HEK293 (cell line): ENCODE measurements around the gene CLINT1.

Source experiments
- CTCF ChIP-seq: fragments of 450-650 bp; formaldehyde crosslinking; IDR thresholded peaks from 2 replicates; pipeline ENCODE4 v1.5.1; 2016; ENCODE audit warnings: missing biosample characterization, missing genetic modification characterization
- GLIS1 ChIP-seq: fragments of 450-650 bp; formaldehyde crosslinking; IDR thresholded peaks from 2 replicates; pipeline ENCODE4 v1.5.1; 2016; ENCODE audit warnings: missing biosample characterization, missing genetic modification characterization
- ZNF174 ChIP-seq: fragments of 450-650 bp; formaldehyde crosslinking; IDR thresholded peaks from 2 replicates; pipeline ENCODE4 v1.5.0; 2017; ENCODE audit warnings: missing biosample characterization, mild to moderate bottlenecking, missing genetic modification characterization

DNA sequence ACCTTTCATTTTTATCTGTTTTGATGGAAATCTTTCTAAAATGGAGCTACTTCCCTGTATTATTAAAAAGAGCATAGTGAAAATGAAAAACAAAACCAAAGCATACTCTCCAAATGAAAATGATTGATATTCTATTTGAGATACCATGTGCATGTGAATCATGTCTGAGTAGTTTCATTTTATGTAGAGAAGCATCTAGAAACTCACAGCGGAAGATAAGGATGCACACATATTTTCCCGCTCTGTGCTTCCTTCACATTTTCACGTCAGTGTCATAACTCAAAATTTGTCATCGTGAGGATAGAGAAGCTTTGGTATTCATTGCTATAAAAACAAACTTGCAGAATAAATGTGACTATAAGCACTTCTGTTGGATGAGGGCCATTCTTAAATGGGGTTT, 34.0 kb upstream of the CLINT1 start:
- TF ChIP-seq ZNF174 (tag by site-specific recombination) (no peak), CTCF (tag by site-specific recombination) (no peak), GLIS1 (tag by site-specific recombination) (no peak)
